ENCODE measurements around the gene FUT7. TPM values are rescaled to one million over a fixed set of nuclear protein-coding genes. Genes with fewer than 3 reads are reported as not detected.

FUT7 gene
- total RNA-seq, 1 experiment from 2014 or later, result not detected

DNA sequence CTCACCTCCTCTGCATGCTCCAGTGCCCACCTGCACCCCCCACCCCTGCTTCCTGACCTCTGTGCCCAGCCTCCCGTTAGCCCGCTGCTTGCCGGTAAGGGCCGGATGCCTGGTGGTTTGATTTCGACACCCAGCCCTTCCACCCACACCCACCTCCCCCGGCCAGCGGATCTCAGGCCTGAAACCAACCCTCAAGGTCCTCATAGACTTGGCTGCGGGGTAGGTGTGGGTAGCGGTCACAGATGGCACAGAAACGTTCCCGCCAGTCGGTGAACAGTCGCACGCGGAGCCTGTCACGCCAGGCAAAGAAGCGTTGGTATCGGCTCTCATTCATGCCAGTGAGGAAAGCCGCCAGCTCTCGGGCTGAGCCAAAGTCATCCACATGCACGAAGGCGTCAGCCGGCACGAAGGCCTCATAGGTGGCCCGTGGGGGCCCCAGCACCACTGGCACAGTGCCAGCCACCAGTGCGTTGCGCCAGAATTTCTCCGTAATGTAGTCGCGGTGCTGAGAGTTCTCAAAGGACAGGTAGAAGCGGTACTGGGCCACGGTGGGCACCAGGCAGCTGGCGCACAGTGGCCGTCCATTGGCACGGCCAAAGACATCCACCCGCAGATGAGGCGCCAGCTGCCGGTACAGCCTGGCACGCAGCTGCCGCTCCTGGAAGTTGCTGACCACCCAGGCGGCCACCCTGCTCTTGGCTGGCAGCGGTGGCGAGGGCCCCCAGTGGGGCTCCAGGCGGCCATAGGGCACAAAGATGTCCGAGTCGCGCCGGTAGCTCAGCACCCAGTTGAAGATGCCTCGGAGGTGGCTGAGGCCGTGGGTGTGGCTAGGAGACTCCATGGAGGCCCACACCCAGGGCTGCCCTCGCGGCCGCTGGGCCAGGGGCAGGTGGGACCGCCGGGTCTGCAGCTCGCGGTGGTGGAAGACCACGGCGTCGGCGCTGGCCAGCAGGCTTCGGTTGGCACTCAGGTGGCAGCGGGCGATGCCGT lies 1.1 kb downstream of the FUT7 start:
- no peak overlapping the region for H3K4me3 ChIP-seq (replicated peaks in 1 of 2; ENCODE audit: low read depth in 1 of 2, low read length in 2 of 2)
- no peaks in the 10 kb centered on the region for H4K20me1 ChIP-seq (ENCODE audit: insufficient read depth)
- no peak overlapping the region for H2AFZ ChIP-seq (ENCODE audit: low read depth, low read length, poor library complexity, severe bottlenecking)
- no peaks in the 10 kb centered on the region for H3K9me3 ChIP-seq (ENCODE audit: control insufficient read depth in 1 of 2, insufficient read depth in 1 of 2, low read depth in 1 of 2, low read length in 2 of 2)
- H3K27me3 ChIP-seq (ENCODE audit: insufficient read depth, low read length), result no peaks in the 10 kb centered on the region
- TF ChIP-seq SIN3A (IDR thresholded peaks at IDR 0.05; ENCODE audit: low read depth), result no peak
- TF ChIP-seq CEBPB (IDR thresholded peaks at IDR 0.05; ENCODE audit: low read depth), result no peak
- TF ChIP-seq, protein P1, sequence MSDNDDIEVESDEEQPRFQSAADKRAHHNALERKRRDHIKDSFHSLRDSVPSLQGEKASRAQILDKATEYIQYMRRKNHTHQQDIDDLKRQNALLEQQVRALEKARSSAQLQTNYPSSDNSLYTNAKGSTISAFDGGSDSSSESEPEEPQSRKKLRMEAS (IDR thresholded peaks at IDR 0.05), result no peak
- no peak for TF ChIP-seq CBX3 (IDR thresholded peaks at IDR 0.05; ENCODE audit: low read depth)
- no peak for TF ChIP-seq TCF7L2 (IDR thresholded peaks at IDR 0.05; ENCODE audit: borderline replicate concordance, extremely low read depth, insufficient read depth, insufficient read length)
- TF ChIP-seq, protein P2, sequence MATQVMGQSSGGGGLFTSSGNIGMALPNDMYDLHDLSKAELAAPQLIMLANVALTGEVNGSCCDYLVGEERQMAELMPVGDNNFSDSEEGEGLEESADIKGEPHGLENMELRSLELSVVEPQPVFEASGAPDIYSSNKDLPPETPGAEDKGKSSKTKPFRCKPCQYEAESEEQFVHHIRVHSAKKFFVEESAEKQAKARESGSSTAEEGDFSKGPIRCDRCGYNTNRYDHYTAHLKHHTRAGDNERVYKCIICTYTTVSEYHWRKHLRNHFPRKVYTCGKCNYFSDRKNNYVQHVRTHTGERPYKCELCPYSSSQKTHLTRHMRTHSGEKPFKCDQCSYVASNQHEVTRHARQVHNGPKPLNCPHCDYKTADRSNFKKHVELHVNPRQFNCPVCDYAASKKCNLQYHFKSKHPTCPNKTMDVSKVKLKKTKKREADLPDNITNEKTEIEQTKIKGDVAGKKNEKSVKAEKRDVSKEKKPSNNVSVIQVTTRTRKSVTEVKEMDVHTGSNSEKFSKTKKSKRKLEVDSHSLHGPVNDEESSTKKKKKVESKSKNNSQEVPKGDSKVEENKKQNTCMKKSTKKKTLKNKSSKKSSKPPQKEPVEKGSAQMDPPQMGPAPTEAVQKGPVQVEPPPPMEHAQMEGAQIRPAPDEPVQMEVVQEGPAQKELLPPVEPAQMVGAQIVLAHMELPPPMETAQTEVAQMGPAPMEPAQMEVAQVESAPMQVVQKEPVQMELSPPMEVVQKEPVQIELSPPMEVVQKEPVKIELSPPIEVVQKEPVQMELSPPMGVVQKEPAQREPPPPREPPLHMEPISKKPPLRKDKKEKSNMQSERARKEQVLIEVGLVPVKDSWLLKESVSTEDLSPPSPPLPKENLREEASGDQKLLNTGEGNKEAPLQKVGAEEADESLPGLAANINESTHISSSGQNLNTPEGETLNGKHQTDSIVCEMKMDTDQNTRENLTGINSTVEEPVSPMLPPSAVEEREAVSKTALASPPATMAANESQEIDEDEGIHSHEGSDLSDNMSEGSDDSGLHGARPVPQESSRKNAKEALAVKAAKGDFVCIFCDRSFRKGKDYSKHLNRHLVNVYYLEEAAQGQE (IDR thresholded peaks at IDR 0.05; ENCODE audit: low read depth), result no peak
- TF ChIP-seq SP1 (IDR thresholded peaks at IDR 0.05; ENCODE audit: low read depth), result no peak
- no peak for TF ChIP-seq JUND (IDR thresholded peaks at IDR 0.05)
- ATAC-seq (no peak), DNase-seq (ENCODE audit: low read depth, low spot score) (no peak)
- no peak overlapping the region for H3K4me2 ChIP-seq (ENCODE audit: low read length)
- no peaks in the 10 kb centered on the region for H3K9me2 ChIP-seq (ENCODE audit: insufficient read depth)
- RAD21 ChIA-PET (ENCODE audit: low non-redundant PET in 1 of 2, low total read pairs in 2 of 2, uncharacterized antibody in 2 of 2, unreplicated experiment in 2 of 2), result interaction anchor here in 1 of 2 experiments (0.6 kb wide), 1 partner anchor 18 kb away, joined by 4 read pairs; no protein-coding TSS in a partner anchor
- H3K9ac ChIP-seq (ENCODE audit: low read length), result no peak overlapping the region
- H3K36me3 ChIP-seq (ENCODE audit: control insufficient read depth in 1 of 2, insufficient read depth in 2 of 2, low read length in 2 of 2), result no peaks in the 10 kb centered on the region
- no TSS peak for BruUV-seq (replicated peaks)
- intact Hi-C loops (cut with micrococcal nuclease), result no loop called here
- peaks cover 18% of the 10 kb centered on the region; the same call in 1 of the 2 replicates for H3K79me2 ChIP-seq (ENCODE audit: insufficient read depth, low read length)
- H3K27ac ChIP-seq (ENCODE audit: low read depth, low read length), result no peak overlapping the region
- POLR2A ChIA-PET, result no interaction called here
- H3K4me1 ChIP-seq (ENCODE audit: control insufficient read depth in 1 of 2, insufficient read depth in 2 of 2, low read length in 2 of 2), result peaks cover 31 to 53% of the 10 kb centered on the region in 2 experiments
- CTCF ChIA-PET, result interaction anchor here (0.8 to 2.1 kb wide), 2 partner anchors 83 kb away, joined by 5 to 42 read pairs; no protein-coding TSS in a partner anchor
